ENCODE results near the gene DBNDD1.
A peak's percentile ranks its signal among the peaks of the same experiment; 100 is the strongest.

DBNDD1 gene

GRCh38 chr16:90034504-90034903 lies 15.2 kb upstream of the DBNDD1 start:
- no peak for DNase-seq

GRCh38 chr16:90033387-90033786 lies 14.1 kb upstream of the DBNDD1 start:
- no peak for DNase-seq

GRCh38 chr16:90032674-90033331 lies 13.5 kb upstream of the DBNDD1 start:
- DNase-seq: no peak

- DNase-seq: no peak
Observed at GRCh38 chr16:90031931-90032673, 12.8 kb upstream of the DBNDD1 start.

GRCh38 chr16:90031186-90031930 lies 12.1 kb upstream of the DBNDD1 start:
- DNase-seq: no peak

GRCh38 chr16:90028985-90029384 lies 9.7 kb upstream of the DBNDD1 start:
- DNase-seq: no peak

GRCh38 chr16:90027611-90028010 lies 8.4 kb upstream of the DBNDD1 start:
- no peak for DNase-seq

GRCh38 chr16:90026135-90026534 lies 6.9 kb upstream of the DBNDD1 start:
- peak; percentile 18 for DNase-seq

- DNase-seq: no peak
Observed at GRCh38 chr16:90023078-90023447, 3.8 kb upstream of the DBNDD1 start.

- DNase-seq: no peak
Observed at GRCh38 chr16:90022209-90023077, 3.2 kb upstream of the DBNDD1 start.

- no peak for DNase-seq
Observed at GRCh38 chr16:90020838-90021382, 1.7 kb upstream of the DBNDD1 start.

- DNase-seq: no peak
Observed at GRCh38 chr16:90020260-90020837, 1.1 kb upstream of the DBNDD1 start.

- DNase-seq: peak; percentile 65
Observed at GRCh38 chr16:90019543-90020259, 445 bp upstream of the DBNDD1 start.

GRCh38 chr16:90018297-90018651 lies 982 bp downstream of the DBNDD1 start:
- DNase-seq: no peak

GRCh38 chr16:90016339-90016950 lies 2.8 kb downstream of the DBNDD1 start:
- DNase-seq: no peak

GRCh38 chr16:90015586-90016338 lies 3.5 kb downstream of the DBNDD1 start:
- no peak for DNase-seq

- DNase-seq: no peak
Observed at GRCh38 chr16:90012991-90013745, 6.1 kb downstream of the DBNDD1 start.

GRCh38 chr16:90011908-90012501 lies 7.3 kb downstream of the DBNDD1 start:
- DNase-seq: no peak

- DNase-seq: no peak
Observed at GRCh38 chr16:90011508-90011819, 7.8 kb downstream of the DBNDD1 start.
